A549 (cell line): ENCODE results near the gene AK3.

ENCODE experiments used
- EHMT2 ChIP-seq: fragments of 200-600 bp; sonication (generic); IDR thresholded peaks from 2 replicates; pipeline ENCODE4 v1.6.1; 2016; ENCODE audit warnings: antibody characterized with exemption, low read depth, mild to moderate bottlenecking, moderate library complexity
- EP300 ChIP-seq, 2 experiments: fragments of >200 bp; sonication (Bioruptor Twin); formaldehyde crosslinking; IDR thresholded peaks; 2 replicates in 1 of 2; 3 replicates in 1 of 2; pipeline ENCODE4 v1.6.1; 2016 to 2017
- JUN ChIP-seq, 2 experiments: fragments of >200 bp; sonication (Bioruptor Twin); formaldehyde crosslinking; IDR thresholded peaks; 2 replicates in 1 of 2; 3 replicates in 1 of 2; pipeline ENCODE4 v1.6.1; 2016 to 2017
- TP53 ChIP-seq: fragments of 250-450 bp; sonication (Bioruptor Pico); IDR thresholded peaks from 2 replicates; pipeline ENCODE4 v1.5.0; 2021; ENCODE audit warnings: mild to moderate bottlenecking, moderate library complexity

DNA sequence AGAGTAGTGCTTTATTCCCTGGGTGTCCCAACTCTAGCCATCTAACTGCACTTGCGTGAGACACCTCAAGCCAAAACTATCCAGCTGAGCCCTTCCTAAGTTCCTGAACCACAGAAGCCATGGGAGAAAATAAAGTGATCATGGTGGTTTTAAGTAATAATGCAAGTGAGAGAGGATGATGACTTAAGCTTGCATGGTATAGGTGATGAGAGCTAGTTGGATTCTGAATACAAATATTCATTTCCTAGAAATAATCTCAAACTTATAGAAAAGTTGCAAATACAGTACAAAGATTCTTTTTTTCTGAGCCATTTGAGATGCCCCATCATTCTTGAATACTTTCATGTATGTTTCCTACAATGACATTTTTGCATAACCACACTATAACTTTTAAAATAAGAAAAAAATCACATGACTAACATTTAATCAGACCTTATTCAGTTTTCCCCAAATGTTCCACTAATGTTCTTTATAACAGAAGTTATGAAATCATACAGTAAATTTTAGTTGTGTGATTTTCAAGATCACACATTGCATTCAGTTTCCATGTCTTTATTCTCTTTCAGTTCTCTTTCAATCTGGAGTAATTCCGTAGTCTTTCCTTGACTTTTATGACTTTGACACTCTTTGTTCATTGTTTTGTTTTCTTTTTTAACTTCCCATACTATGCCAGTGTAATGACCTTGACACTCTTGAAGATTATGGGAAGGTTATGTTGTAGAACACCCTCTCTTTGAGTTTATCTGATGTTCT is 5.5 kb upstream of the AK3 start:
- TF ChIP-seq TP53 (CRISPR knock-in tag) (no peak), EHMT2 (no peak), JUN (IDR thresholded peaks at IDR 0.05) (no peak), EP300 (IDR thresholded peaks at IDR 0.05) (no peak)
